SU-DHL-6 (cell line): Measurements from ENCODE around the gene ST8SIA5.

Experiments used
- CTCF ChIP-seq: fragments of 200-600 bp; sonication (generic); IDR thresholded peaks from one replicate; pipeline ENCODE4 v1.5.1; 2017; ENCODE audit warnings: antibody characterized with exemption, mild to moderate bottlenecking, low read length, moderate library complexity; ENCODE audit not compliant: insufficient read depth, poor library complexity, severe bottlenecking
- EZH2phosphoT487 ChIP-seq: fragments of 200-600 bp; sonication (generic), shearing (Covaris generic); conservative IDR thresholded peaks from 2 replicates; pipeline ENCODE4 v1.6.1; 2018; ENCODE audit warnings: mild to moderate bottlenecking, antibody characterized with exemption, low read length, moderate library complexity, mixed read lengths

DNA sequence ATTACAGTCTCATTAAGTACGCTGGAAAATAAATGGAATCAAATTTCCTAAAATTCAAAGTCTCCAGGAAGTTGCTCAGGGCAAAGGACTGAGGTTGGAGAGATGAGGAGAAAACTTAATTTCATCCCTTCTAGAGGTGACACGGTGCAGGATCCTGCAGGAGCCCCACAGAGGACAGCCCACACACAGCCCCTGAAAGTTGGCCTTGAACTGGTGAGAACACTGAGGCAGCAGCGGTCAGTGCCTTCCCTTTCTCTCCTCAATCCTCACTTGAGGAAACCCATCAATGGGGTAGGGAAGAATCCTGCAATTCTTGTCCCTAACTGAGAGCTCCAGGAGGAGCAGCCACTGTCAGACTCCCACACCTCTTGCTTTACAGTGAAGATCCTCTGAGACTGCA, 137.3 kb downstream of the ST8SIA5 start:
- no peak for TF ChIP-seq CTCF
- no peak for TF ChIP-seq EZH2phosphoT487
